Measurements from ENCODE around the gene FLYWCH1. TPM values are rescaled to one million over a fixed set of nuclear protein-coding genes. Genes with fewer than 3 reads are reported as not detected.
A peak's percentile ranks its signal among the peaks of the same experiment; 100 is the strongest.

Gene FLYWCH1
- total and polyA plus RNA-seq, 9 of the 15 experiments (the other 6 are each of a cell fraction or from before 2014, with no cell fraction given) = 0.18 to 33.6 (median 11.3) TPM

GRCh38 chr16:2980227-2981176 lies 68.8 kb downstream of the FLYWCH1 start, which contains the start of gene PKMYT1 (continued):
- TF ChIP-seq DMBX1 (CRISPR knock-in tag; IDR thresholded peaks at IDR 0.05; ENCODE audit: borderline replicate concordance) (no peak), ZNF561 (CRISPR knock-in tag; conservative IDR thresholded peaks at IDR 0.05) (no peak), TSC22D4 (tag; IDR thresholded peaks at IDR 0.05) (no peak)

GRCh38 chr16:2981177-2981898 lies 69.6 kb downstream of the FLYWCH1 start:
- Histone ChIP-seq H4K20me1 (replicated peaks; ENCODE audit: control insufficient read depth, insufficient read depth, low read length) (no peaks in the 10 kb centered on the region), H3K27me3 (ENCODE audit: control insufficient read depth in 2 of 2, insufficient read depth in 2 of 2, low read length in 2 of 2) (no peaks in the 10 kb centered on the region), H3K4me3 (peak overlapping the region; percentile 63), H3K36me3 (ENCODE audit: control insufficient read depth, insufficient read depth, low read length) (peaks cover 32% of the 10 kb centered on the region; the same call in 2 of the 3 replicates), H3K4me1 (replicated peaks in 1 of 2; ENCODE audit: control insufficient read depth in 2 of 2, insufficient read depth in 2 of 2, low read length in 2 of 2) (peaks cover 19 to 77% of the 10 kb centered on the region in 2 experiments), H2AFZ (ENCODE audit: low read depth, low read length) (peak overlapping the region; percentile 72), H3K27ac (ENCODE audit: extremely low read depth, low read depth, low read length) (peak overlapping the region; percentile 99), H3K4me2 (ENCODE audit: insufficient read depth, low read length) (peak overlapping the region; percentile 97), H3K9me3 (replicated peaks; ENCODE audit: control insufficient read depth, insufficient read depth, low read depth, low read length) (no peaks in the 10 kb centered on the region), H3K9me1 (ENCODE audit: control insufficient read depth, insufficient read depth, low read length) (no peaks in the 10 kb centered on the region), H3K79me2 (ENCODE audit: control insufficient read depth, insufficient read depth, low read length) (peaks cover 44% of the 10 kb centered on the region), H3K9ac (ENCODE audit: insufficient read depth in 1 of 2, low read depth in 2 of 2, low read length in 2 of 2) (peak overlapping the region; percentile 97 to 100)
- peak; percentile 58 to 89 (median 76) for DNase-seq (ENCODE audit: extremely low read depth in 1 of 4, low spot score in 3 of 4)
- peak; percentile 92 for FAIRE-seq
- peak; percentile 59 for ATAC-seq
- 1% methylated on average over 31 of the region's 33 CpGs for WGBS (ENCODE audit: insufficient coverage, low coverage, missing lambda C conversion rate)
- intact Hi-C loops (cut with micrococcal nuclease) (loop anchor here (2.0 to 5.0 kb wide), 3 partner anchors 54 to 109 kb away; no protein-coding TSS in a partner anchor), in situ Hi-C loops (cut with MboI) (no loop called here)
- BruUV-seq (replicated peaks) = no TSS peak
- ChIA-PET CTCF (ENCODE audit: low intra/inter-chr PET ratio) (interaction anchor here (0.6 kb wide), 1 partner anchor 1327 kb away, joined by 3 read pairs; no protein-coding TSS in a partner anchor), POLR2A (interaction anchor here (0.6 to 3.5 kb wide), 14 partner anchors 9 to 378 kb away, joined by 3 to 23 read pairs (median 4); partner anchors contain the start of genes FLYWCH2 and PAQR4)
- TF ChIP-seq ZBTB40 (IDR thresholded peaks at IDR 0.05) = 0 out of 2 replicates have a peak, but pooled peaks have one; percentile 19
- TF ChIP-seq ZBTB40 (CRISPR knock-in tag; IDR thresholded peaks at IDR 0.05) = no peak
- TF ChIP-seq ZNF444 (CRISPR knock-in tag; IDR thresholded peaks at IDR 0.05) = peak; percentile 55; the same call in 1 of the 2 replicates

Data from K562 (cell line).